Ramos (cell line): ENCODE results near the gene TBC1D22A.
"Not testable (repeated sequence)": the region's sequence is repeated elsewhere in the genome, so short reads cannot be mapped to it uniquely, and the experiment has no call there.

ENCODE experiments used
- in situ Hi-C: fragments of 300-500 bp; cut with MboI; formaldehyde crosslinking; loops from one replicate; pipeline ENCODE4 v1.14.3; 2022; ENCODE audit warnings: low sequenced_read_pairs; ENCODE audit not compliant: unreplicated experiment

The TBC1D22A gene

DNA sequence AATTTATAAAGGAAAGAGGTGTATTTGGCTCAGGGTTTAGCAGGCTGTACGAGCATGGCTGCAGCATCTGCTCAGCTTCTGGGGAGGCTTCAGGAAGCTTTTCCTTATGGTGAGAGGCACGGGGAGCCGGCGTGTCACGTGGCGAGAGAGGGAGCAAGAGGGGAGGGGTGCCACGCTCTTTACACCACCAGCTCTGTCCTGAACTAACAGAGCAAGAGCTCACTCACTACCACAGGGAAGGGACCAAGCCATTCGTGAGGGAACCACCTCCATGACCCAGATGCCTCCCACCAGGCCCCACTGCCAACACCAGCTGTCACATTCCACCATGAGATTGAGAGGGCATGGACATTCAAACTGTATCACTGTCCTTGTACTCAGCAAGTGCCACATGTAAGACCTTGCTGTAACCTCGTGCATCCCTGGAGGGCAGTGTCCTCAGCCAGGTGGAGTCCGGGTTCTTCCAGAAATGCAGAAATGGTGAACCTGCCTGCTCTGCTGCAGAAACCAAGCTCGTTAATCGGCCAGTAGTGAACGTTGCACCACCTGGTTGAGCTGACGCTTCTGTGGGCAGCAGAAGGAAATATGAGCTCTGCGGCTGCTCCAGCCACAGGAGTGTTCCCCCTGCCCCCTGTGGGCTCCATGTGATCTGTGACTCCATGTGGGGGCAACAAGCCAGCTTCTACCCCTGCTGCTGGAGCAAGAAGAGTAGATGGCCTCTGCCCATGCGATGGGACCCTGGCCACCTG lies 368.6 kb downstream of the TBC1D22A start:
- in situ Hi-C loops = no loop called here

DNA sequence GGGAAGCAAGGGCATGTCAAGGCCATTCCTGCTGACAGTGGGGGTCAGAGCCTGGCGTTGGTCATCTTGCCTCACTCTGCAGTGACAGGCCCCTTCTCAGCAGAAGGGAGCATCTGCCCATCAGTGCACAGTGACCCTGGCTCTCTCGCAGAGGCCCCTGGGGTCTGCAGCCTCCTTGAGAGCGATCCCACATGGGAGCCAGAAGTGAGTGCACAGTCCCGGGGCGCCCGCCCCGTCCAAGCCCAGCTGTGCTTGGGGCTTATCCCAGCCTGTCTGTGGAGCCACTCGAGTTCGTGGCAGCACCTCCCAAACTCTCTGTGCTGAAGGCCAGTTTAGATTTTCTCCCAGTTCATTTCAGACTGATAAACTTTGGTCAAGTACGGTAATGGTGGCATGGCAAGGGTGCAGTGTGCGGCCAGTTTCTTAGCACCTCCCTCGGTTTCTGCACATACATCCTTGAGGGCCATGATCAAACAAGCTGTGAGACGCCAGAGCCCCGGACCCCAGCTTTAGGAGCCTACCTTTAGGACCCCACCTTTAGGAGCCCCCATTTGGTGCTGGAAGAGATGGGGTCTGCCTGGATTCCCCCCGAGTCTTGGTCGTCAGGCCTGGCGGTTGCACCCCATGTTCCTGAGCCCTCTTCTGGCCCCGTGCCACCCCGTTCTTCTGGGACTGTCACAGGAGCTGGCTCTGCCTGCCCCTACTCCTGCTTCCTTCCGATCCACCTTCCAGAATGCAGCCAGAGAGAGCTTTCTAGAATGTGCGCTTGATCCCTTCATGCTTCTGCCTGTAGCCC lies 369.4 kb downstream of the TBC1D22A start:
- in situ Hi-C loops = no loop called here

DNA sequence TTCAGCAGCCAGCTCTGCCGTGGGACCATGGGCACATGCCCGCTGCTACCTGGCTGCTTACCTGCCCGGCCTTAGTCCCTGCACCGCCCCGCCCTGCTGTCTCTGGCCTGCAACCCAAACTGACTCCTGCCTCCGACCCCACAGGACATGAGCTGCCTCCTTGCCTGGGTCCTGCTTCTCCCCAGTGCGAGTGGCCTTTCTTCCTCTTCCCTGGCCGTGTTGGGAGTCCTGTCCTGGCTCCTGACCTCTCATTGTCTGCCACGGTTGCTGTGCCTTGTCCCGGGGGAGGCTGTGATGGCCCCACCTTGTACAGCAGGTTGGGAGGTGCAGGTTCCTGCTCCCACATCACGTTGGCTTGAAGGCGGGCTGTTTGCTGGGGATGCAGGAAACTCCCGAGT lies 370.0 kb downstream of the TBC1D22A start:
- in situ Hi-C loops = no loop called here

DNA sequence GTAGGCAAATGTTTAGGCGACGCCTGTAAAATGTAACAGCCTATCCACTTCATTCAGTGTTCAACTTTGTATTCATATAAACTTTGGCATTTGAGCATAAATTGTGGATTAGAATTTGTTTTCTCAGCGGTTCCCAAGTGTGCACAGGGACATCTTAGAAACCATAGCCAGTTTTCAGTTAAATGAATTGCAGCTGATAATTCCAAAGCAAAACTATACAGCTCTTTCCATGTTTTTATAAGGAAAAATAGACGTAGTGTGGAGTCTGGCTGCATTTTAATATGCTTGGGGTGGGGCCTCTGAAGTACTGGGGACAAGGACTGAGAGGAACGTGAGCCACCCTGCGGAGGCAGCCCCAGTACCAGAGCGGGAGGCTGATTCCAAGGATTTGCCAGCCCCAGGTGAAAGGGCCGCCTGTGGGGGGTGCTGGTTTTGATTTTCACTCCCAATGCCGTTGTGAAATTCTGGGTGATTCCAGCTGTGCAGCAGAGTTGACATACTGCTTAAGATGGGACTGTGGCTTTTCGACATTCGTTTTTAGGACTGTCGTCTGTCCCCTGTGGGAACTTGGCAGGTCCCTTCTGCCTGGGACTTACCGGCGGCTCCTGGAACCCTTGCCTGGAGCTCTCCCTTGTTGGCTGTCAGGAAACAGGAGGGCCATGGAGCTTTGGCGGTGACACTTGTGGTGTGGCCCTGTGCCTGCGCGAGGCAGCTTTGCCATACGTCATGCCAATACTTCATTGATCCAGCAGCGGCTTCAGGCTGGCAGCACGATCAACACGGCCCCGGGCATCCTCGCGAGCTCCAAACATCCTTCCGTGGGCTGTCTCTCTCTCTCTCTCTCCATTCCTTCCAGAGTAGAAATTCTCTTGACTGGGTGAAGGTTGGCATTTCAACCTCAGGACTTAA lies 370.9 kb downstream of the TBC1D22A start:
- in situ Hi-C loops = no loop called here

DNA sequence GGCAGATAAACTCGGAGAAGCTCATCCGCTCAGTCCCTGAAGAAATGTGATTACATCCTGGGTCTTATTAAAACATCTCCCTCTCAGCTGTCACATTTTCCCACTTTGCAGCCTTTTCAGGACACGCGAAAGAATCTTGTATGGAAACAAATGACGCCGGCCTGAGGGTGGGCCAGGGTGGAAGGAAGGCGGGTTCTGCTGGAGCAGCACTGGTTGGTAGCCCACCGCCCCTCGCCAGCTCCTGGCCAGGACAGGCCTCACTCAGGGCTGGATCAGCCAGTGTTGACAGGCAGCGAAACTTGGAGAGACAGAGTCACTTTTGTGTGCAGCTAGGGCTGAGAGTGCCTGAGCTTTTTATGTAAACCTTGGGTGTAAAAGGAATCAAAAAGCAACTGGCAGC lies 371.8 kb downstream of the TBC1D22A start:
- in situ Hi-C loops = no loop called here

DNA sequence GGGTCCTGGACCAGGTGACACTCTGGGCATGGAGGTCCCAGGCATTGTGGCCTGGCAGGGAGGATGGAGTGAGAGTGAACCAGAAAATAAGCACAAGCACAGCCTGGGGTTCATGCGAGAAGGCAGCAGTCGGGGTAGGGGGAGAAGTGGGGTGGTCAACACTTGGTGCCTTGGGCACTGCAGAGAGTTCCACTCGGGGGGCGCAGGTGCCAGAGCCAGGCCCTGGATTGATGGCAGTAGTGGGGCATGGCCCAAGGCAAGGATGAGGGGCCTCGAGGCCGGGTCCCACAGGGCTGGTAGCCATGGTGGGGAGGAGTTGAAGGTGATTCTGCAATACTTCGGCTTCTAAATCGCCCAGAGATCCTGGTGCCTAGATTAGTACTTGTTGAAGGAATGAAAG lies 372.9 kb downstream of the TBC1D22A start:
- in situ Hi-C loops = no loop called here

DNA sequence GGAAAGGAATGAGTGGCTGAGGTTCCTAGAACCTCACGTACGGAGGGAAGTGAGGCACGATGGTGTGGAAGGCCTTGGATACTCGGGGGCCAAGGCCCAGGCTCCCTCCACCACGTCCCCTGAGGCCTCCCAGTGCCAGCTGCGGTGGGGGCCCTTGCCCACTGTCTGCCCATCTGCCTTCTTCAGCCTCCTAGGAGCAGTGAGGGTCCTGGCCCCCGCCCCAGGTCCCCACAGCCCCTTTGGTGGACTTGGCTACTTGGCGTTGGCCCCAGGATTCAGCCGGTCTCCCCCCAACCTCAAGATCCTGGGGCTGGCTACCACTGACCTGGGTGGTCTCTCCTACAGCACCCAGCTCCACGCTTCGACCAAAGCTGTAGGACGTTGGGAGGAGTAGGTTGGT lies 373.6 kb downstream of the TBC1D22A start:
- in situ Hi-C loops = no loop called here

DNA sequence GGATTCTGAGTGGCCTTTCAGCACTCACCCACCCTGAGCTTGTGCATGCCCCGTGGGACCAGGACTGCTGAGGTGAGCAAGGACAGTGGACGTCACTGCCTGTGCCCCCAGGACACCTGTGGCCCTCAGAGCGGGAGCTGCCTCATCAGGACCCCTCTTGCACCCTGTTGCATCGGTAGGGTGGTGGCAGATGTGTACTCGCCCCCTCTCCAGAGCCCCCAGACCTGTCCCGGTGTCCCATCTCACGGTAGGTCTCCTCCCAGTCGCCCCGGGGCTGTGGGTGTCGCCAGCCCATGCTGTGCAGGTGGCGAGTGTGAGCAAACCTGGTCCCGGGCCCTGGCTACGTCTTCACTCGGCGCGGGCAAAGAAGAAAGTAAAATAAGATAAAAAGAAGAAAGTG lies 374.2 kb downstream of the TBC1D22A start:
- in situ Hi-C loops = no loop called here

DNA sequence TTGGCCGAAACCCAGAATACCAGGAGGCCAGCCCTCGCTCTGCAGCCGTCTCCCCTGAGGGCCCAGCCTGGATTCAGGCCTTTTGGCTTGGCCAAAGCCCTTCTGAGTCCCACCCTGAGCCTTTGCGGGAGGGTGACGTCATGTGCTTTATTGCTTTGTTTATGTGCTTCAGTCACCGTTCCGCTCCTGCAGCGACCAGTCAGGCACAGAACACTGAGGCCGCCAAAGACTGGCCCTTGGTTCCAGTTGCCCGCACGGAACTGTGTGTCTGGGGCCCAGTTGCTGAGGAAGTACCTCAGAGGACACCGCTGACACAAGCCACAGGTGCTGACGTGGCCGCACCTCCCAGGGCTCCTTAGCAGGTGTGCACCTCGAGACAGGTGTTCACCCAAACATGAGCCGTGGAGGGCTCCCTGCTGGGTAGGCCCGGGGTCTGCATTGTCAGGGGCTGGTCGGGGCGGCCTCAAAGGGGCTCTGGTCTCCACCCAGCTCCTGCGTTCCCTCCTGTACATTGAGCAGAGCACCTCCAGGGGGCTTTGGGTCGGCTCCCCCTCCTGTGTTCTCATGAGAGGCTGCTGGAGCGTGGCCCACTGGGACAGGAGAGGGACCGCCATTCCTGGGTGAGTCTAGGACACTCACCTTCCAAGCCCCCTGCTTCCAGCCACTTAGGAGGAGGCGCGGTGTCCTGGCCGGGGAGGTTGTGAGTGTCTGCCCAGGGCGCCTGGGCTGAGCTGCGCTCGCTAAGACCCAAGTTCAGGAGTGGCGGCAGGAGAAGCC lies 376.8 kb downstream of the TBC1D22A start:
- in situ Hi-C loops = no loop called here

DNA sequence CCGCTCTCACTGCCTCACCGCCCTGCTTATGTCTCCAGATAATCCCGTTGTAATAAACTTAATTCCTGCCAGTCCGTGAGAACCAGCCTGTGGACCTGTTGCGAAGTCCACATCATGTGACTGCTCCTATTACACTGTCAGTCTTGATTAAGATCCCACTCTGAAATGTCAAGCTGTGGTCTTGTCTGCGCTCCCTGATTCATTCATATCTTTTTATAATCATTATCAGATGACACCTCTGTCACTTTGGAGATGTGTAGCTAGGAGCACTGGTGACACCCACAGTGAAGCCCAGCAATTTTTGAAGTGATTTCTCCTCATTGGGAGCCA lies 377.3 kb downstream of the TBC1D22A start:
- in situ Hi-C loops = no loop called here

DNA sequence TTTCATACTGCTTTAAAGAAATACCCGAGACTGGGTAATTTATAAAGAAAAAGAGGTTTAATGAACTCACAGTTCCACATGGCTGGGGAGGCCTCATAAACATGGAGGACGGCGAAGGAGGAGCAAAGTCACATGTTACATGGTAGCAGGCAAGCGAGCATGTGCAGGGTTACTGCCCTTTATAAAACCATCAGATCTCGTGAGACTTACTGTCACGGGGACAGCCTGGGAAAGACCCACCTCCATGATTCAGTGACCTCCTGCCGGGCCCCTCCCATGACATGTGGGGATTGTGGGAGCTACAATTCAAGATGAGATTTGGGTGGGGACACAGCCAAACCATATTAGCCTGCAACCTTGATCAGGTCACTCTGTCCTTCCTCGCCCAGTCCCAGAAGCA lies 378.5 kb downstream of the TBC1D22A start:
- in situ Hi-C loops = not testable (repeated sequence)

DNA sequence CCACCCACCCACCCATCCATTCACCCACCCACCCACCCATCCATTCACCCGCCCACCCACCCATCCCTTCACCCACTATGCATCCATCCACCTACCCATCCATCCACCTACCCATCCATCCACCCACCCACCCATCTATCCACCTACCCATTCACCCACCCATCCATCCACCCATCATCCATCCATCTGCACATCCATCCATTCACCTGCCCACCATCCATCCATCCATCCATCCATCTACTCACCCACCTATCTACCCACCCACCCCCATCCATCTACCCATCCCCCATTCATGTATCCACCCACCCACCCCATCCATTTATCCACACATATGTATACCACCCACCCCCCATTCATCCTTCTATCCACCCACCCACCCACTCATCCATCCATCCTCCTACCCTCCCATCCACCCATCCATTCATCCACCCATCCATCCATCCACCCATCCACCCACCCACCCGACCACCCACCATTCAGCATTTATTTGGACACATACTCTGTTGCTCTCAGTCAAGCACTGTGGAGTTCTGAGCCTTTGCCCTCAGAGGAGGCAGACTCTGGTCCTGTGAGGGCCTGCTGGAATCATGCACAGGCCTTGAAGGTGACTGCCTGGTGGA lies 380.1 kb downstream of the TBC1D22A start:
- in situ Hi-C loops = no loop called here

DNA sequence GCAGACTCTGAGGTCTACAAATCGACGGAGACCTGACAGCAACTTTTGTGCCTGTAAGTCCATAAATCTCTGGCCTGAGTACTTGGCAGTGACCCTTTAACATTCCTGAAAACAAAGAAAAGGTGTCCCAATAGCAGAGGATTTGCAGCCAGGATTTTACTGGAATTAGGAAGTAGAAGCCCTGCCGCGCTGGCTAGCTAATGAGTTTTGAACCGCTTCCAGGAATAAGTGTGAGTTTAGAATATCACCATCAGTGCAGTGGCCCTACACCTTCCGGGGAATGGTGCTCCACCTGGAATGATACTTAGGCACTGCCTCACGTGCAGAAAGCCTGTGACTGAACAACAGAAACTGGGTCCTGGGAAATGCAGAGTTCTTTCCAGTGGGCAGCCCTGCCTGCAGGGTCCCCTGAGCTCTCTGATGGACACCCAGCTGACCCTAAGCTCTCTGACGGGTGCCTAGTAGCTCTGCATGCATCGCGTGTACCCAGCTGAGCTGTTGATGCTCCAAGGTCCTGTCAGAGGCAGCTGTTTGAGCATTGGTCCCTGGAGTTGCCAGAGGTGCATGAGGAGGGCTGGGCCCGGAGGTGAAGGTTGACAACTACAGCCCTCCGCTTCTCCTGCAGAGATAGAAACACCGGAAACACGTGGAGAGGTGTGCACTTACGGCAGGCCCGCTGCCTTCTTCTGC lies 380.9 kb downstream of the TBC1D22A start:
- in situ Hi-C loops = no loop called here

DNA sequence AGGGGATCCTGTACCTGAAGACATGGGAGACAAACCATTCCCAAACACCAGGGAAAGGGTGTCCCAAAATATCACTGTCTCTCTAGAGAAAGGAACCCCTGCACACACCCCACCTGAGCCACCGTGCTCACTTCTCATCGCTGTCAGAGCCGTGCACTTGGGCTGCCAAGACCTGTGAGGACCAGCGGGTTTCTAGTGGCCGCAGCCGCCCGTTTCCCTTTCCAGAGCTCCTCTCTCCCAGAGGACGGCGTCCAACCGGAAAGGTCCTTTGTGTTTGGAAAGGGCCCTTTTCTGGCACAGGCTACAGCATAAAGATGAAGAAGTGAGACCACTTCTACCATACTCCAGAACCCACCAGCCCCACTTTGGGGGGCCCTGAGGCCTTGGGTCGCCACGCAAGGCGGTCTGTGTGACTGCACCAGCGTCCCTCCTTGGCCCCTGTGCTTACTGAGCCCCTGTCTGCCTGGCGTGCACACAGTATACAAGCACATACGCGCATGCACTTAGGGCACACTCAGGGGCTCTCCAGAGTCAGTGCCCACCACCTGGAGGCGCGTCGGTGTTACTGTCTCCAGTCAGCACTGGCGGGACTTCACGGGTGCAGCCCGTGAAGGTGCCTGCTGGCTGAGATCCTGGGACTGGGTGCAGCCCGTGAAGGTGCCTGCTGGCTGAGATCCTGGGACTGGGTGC lies 381.8 kb downstream of the TBC1D22A start:
- in situ Hi-C loops = no loop called here

DNA sequence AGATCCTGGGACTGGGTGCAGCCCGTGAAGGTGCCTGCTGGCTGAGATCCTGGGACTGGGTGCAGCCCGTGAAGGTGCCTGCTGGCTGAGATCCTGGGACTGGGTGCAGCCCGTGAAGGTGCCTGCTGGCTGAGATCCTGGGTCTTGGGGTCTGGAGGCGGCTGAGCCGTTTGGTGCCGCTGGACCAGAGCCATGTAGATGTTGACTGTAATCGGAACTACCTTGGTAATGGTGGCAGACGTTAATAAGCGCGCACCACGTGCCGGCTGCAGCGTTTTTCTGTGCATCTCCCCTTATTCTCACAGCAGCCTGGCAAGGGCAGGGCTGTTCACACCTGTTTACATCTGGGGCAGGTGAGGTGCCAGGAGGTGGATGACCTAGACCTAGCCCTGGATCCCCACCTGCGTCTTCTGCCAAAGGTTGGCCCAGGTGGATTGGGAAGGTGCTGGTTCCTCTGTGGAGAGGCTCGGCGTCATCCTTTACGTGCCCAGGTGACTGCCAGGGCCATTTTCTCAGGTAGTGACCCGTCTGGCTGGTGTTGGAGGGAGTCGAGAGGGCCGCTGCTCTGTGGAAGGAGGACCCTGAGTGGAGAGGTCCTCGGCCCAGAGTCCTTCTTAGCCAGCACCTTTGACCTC lies 382.5 kb downstream of the TBC1D22A start:
- in situ Hi-C loops = no loop called here

DNA sequence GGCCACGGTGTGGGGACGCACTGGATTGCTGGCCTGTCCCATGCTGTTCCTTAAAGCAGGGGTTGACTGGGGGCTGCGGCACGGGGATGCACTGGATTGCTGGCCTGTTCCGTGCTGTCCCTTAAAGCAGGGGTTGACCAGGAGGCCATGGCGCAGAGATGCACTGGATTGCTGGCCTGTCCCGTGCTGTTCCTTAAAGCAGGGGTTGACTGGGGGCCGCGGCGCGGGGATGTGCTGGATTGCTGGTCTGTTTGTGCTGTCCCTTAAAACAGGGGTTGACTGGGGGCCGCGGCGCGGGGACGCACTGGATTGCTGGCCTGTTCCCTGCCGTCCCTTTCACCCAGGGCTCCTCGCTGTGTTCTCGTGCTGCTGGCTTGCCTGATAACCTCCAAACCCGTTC lies 383.4 kb downstream of the TBC1D22A start:
- in situ Hi-C loops = no loop called here

DNA sequence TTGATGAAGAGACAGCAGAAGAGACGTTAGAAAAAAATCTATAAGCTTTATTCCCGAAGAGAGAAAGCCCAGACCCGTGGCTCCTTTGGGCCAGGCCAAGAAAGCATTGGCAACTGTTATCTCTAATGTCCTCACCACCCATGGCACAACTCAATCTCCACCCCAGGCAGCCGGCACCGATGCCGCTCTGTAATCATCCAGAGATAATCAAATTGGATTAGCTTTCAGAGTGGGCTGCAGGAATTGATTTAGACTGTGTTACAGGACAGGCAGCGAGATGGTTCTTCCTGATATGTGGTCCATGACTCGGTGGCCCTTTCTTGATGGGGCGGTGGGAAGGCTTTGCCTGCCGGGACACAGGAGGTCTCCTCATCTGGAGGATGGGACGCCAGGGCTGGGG lies 383.9 kb downstream of the TBC1D22A start:
- in situ Hi-C loops = no loop called here

DNA sequence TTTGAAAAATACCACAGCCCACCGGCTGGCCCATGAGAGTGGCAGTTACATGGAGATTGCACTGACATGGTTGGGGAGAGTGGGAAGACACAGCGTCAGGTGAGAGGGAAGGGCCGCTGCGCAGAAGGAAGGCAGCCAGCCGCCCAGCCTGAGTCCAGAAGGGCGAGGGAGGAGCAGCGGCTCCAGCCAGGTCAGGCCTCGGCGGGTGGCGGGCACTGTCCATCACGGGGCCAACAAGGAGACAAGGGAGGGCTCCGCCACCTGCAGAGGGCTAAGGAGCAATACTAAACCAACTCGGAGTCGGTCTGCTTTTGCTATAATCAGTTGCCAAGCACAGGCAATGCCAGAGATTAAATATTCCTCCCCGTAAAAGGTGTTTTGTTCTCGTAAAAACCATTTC lies 384.5 kb downstream of the TBC1D22A start:
- in situ Hi-C loops = no loop called here
